Ecto neural progenitor cell (in vitro differentiated cells): ENCODE data around the gene AK4.

ENCODE experiments used
- DNase-seq: peaks from one replicate; pipeline ENCODE4 v3.0.0-alpha.2; 2018; ENCODE audit warnings: low spot score

Gene AK4

DNA sequence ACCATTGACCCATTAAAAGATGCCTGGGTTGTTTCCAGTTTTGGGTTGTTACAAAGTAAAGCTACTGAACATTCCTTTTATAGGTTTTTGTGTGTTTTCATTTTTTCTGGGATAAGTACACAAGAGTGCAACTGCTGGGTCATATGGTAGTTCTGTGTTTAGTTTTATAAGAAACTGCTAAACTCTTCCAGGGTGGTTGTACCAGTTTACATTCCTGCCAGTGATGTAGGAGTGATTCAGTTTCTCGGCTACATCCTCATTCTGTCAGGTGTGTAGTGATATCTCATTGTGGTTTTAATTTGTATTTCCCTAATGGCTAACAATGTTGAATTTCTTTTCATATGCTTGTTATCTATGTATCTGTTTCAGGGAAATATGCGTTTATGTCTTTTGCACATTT, 102.8 kb downstream of the AK4 start:
- no peak for DNase-seq

DNA sequence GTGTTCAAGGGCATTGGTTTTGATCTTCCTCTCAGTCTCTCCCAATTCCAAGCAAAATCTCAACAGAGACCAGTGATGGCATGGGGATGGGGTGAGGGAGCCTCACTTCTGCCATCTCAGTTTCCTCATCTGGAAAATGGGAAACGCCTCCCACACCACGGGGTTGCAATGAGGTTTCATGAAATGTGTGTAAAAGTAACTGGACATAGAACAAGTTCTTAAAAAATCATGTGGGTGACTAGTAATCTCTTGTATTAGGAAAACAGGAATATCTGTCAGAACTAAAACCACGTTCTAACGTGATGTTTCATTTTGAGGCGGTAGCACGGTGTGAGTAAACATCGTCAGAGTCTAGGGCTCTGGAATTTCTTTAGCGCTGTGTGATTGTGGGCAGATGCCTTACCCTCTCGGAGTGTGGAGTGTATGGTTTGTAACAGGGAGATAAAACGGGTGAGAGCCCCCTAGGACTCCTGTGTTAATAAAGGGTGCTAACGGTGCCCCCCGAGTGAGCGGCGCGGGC, 105.9 kb downstream of the AK4 start:
- DNase-seq = no peak

DNA sequence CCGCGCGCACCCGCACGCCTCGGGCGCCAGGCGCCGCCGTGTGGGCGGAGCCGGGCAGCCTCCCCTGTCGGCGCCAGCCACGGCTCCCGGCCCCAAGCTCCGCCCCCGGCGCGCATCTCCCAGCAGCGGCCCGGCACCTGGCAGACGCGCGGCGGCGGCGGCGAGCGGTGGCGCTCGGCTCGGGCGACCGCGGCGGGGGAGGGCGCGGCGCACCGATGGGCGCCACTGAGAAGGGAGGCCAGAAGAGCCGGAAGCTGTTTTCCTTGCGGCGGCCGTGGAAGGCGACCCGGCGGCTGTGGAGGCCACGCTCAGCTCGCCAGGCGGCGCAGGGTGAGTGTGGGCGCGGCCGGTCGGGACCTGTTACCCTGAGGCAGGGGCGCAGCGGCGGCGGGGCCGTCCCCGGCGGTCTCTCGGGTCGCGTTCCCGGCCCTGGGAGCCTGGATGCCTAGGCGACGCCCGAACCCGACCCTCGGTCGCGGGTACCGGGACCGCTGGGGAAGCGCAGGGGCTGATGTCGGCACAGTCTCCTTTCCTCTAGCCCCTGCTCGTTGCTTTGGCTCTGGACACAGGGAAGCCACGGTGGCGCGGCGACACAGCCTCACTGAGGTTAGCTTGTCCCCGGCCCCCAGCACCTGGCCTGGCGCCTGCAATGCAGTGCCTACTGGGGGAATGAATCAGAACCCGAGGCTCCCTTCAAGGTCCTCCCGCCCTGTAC, 106.5 kb downstream of the AK4 start:
- DNase-seq = peak; percentile 86

DNA sequence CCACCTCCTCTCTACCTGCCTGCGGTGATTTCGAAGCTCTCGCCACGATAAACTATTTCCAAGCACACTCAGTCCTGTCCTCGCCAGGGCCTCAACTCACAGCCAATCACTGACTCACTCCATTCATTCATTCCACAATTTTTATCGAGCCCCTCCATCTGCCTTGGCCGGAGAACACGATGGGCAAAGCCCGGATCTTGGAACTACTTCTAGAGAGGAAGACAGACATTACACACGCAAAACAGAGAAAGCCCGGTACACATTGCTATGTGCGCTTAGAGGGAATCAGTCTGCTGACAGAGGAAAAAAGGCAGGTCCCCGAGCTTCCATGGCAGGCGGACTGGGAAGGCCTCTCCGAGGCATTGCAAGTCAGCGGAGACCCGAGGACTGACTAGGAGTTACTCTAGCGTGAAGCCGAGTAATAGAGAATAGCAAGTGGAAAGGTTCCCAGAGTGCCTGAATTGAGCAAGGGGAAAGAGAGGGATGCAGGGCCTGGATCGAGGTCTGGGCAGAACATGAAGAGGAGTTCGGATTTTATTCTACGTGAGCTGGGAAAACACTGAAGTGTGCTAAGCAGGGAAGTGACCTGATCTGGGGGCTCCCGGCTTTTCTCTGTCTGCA, 107.1 kb downstream of the AK4 start:
- DNase-seq = peak; percentile 62

DNA sequence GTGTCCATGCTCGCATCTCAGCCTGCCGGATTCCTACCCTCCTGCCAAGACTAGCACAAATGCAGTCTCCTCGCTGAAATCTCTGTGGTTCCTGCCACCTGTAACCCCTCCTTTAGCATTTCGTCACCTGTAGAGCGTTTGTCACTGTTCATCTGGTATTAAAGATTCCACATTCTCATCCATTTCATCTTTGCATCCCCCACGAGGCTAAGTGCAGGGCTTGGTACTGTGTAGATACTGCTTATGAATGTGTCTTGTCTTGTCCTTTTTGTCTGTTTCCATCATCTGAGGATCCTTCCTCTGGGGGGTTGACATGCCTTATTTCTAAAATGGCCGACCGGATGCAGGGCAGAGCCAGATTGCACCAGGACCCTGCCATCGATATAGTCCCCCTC, 107.7 kb downstream of the AK4 start:
- no peak for DNase-seq

DNA sequence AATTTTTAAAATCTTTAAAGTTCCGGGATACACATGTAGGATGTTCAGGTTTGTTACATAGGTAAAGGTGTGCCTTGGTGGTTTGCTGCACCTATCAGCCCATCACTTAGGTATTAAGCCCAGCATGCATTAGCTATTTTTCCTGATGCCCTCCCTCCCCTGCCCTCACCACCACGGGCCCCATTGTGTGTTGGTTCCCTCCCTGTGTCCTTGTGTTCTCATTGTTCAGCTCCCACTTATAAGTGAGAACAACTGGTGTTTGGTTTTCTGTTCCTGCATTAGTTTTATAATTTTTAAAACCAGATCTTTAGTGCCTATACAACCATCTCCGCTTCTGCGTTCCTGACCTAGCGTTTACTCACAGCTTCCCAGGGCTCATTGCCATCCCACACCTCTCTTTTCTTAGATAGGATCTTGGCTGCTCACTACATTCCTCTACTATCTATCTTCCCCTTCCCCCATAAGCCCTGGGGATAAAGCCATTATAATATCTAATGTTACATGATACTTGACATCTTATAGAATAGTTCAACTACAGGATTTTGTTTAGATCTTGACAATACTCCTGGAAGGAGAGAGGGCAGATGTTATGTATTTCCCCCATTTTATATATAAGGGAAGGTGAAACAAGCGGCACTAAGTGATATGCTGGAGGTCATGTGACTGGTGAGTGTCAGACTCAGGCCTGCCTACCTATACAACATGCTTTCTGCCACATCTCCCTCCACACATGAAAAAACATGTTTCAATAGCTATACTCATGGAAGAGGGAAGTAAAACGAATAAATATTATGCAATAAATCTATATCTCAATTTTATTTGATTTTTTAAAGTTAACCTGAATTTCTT, 109.1 kb downstream of the AK4 start:
- DNase-seq = no peak

DNA sequence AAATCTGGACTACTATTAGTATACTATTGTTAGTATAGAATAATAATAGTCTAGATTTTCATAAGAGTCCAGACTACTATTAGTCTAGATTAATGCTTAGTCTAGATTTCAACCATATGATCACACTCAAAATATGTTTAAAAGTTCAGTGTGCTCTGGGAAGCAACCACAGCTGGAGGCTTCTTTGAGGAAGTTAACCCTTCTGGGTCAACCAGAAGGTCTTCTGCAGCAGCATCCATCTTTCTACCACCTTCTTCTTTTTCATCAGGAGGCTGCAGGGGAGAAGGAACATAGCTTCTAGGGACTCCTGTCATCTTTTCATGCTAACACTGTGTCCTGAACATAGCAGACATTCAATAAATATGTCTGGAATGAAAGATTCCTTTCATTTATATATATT, 110.1 kb downstream of the AK4 start:
- no peak for DNase-seq

DNA sequence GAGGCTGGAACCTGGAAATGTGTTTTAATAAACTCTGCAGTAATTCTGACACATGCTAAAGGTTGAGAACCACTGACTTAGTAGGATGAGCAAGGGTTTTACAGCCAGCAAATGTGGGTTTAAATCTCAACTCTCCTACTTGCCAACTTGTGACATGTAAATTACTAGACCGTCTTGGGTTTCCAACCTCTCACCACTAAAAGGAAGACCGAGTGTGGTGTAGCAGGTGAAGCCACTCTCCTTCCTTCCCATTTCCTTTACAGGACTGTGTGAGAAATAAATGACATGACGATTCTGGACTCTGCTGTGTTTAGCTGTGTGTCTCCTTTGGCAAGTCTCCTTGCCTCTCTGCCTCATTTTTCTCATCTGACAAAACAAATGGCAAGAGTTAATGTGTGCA, 111.8 kb downstream of the AK4 start:
- DNase-seq = no peak

DNA sequence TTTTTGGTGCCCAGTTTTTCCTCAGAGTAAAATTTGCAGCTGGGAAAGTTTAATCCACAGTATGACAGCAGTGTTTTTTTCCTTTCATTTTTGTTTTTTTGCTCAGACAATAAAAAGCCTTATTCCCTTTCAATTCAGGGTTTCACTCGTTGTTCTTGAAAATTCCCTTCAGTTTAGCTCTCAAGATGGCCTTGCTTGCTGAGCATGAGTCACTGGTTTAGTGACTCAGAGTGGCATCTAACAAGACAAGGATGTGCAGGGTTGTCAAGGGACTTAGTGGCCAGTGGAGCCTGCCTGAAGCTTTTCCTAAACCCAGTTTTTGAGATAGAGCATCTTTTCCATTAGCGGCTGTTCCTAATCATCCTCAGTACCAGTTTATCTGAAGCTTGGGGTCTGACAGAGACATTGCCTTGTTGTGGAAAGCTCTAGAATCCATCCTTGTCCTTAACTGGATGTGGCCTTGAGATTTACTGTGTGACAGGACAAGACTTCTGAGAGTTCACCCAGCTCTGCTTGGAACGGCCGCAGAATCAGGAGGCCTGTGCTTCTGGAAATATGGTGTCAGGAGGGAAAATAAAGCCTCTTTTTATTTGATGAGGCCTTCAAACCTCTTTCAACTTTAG, 113.0 kb downstream of the AK4 start:
- DNase-seq = no peak

DNA sequence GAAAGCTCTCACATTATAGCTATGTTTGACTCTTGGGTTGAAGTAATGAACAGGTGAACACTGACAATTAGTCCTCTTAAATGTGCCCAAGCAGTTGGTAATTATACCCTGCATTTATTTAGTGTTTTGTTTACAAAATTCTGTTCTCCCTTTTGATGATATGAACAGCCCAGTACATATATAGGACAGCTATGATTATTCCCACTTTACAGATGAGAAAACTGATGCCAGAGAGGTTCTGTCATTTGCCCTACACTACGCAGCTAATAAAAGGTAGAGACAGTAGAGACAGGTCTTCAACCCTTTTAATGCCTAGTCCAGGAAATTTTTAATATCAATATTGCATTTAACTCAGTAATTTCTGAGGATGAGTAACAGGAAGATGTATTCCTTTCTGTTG, 115.3 kb downstream of the AK4 start:
- no peak for DNase-seq

DNA sequence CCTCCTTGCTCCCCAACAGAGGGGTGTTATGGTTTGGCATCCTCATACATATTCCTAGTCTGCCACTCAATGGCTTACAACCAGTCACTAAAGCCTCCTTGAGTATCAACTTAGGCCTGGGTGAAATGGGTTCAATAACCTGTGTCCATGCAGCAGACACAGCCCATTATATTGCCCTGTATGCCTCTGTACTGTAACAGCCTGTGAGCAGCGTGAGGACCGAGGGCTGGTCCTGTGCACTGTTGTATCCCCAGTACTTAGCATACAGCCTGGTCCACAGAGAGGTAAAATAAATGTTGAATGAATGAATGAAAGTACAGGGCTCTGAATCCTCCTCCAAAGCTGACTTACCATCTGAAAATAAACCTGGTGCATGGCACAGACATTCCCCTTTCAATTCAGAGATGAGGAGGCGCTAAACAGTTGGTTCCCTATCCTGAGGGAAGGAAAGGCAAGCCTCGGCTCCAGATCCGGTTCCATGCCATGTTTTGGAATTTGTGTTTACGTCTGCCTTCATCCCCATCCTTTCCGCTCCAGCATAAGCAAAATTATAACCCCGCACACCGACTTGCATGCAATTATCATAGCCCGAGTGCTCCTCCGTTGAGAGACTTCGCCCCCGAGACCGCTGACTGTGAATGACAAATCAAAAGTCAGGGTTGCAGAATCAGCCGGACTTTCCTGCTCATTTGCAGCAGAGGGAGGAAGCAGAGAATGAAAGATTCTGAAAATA, 116.4 kb downstream of the AK4 start:
- DNase-seq = no peak

DNA sequence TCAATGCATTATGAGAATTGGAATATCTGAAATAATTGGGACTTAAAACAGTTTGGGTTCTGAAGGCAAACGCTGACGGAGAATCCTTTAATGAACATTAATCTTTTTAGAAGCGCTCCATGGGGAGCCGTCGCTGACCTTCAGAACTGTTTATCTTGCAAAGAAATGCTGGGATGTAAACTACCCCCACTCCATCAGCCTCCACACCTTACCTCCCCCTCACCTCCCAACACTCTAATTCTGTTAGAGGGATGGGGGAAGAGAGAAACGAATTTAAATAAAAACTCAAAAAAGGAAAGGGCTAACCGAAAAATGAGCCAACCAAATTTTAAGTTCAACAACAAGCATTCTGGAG, 117.3 kb downstream of the AK4 start:
- DNase-seq = no peak

DNA sequence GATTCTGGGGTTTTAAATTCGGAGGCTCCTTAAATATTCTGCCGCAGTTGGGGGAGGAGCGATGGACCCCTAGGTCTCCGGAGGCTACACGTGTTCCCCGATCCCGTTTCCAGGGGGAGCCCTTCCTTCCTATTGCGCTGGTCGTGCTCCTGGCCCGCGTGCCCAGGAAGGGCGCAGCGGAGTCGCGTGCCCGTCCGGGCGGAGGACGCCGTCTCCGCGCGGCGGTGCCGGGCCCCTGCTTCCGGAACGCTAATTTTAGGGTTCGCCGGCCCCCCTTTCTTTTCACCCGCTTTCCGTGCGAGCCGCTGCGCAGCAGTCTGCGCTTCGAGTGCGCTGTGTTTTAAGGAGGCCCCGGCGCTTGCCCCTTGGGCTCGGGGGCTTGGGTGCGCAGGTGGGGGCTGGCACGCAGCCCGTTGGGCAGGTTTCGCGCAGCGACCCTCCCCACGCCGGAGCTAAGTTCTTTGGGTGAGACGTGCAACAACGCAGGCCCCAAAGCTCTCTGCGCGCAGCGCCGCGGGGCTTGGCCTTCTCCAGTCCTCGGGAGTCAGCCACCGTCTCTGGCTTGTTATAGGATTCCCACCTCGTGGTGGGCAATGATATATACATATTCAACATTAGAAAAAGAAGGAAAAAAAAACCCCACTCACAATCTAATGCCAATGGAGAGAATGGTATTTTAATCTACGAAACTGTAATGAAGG, 117.8 kb downstream of the AK4 start:
- peak; percentile 72 for DNase-seq

DNA sequence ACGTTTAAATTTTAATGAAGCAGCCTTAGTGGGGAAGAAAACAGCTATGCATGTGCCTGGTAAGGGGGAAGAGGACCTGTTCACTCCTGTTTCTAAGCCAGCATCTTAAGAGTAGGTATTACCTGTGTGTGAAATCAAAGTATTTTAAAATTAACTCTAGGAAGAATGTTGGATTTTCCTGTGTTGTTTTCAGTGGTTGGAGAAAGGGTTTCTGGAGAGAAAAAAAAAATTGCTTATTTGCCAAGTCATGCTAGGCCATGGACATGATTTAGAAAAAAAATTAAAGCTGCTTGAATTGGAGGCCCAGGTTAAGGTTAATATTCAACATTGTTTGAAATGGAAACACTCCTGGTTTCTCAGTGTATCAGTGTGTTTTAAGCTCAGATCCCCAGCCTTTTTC, 118.5 kb downstream of the AK4 start:
- DNase-seq = no peak

DNA sequence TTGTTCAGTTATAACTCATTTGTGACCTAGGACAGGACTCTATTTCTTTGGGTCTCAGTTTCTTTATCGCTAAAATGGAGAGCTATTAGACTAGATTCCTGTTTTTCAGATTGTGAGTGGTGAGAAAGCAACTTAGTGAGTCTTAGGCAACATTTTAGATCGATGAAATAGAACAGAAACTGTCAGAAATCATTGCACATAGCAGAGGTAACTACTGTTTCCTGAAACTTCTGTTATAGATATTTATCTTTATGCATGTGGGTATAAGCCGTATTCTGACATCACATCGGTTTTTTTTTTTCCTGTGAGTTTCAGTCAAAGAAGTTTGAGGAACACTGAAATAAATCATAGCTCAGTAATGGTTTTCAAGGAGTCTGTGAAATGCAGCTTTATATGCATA, 119.3 kb downstream of the AK4 start:
- no peak for DNase-seq

DNA sequence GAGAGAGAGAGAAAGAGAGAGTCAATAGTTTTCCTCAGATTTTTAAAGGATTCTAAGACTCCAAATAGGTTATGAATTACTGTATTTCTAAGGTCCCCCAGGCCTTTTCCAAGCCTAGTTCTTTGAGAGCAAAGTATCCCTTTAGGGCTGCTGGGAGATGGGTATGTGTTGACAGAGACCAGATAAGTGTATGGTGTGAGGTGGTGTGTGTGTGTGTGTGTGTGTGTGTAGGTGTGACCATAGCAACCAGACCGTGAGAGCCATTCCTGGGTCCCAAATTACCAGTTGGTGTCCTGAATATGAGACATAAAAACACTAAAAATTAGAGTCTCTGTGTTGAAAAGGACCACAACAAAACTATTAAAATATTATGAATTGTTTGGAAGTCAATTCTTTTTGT, 119.7 kb downstream of the AK4 start:
- DNase-seq = no peak

DNA sequence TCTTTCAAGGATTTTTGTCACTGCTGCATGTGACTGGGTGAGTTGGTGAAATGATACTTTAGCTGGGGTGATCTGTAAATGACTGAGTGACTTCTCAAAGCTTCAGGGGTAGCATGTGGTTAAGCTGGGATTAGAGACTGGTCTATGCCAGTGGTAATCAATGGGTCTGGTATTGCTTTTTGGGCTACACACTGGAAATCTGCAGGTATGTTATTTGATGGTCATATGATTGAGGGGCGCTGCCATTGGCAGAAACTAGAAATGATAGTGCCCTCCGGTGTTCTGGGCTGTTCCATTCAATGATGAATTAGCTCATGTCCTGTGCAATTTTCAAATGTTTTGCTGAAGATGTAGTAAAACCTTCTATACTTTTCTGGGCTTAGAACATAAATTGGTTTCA, 121.6 kb downstream of the AK4 start:
- no peak for DNase-seq

DNA sequence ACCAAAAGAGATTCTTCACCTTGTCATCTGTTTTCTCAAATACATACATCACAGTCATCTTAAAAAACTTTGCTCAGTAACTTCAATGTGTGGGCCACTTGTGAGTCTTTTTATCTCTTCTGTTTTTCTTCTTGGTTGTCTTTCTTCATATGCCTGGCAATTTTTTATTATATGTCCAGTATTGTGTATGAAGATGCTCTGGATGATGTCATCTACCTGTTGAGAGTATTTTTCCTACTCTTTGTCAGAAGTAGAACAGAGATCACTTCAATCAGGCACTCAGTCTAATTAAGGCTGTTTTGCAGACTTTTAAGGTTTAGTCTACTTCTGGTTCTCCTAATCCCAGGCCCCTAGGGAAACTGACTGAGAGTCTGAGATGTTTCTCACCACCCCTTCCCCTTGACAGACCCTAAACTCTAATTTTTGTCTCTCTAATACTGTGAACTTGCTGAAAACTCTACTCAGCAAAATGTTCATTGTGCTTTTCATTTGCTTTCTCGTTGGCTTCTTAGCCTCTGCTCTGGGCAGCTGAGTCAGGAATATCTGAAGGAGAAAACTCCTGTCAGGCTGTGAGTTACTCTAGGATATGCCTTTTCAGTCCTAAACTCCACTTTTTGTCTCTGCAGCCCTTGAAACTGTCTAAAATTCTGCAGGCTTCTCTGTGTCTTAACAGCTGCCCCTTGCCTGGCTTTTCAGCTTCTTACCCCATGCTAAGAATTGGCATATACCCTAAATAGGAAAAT, 128.4 kb downstream of the AK4 start:
- DNase-seq = no peak

DNA sequence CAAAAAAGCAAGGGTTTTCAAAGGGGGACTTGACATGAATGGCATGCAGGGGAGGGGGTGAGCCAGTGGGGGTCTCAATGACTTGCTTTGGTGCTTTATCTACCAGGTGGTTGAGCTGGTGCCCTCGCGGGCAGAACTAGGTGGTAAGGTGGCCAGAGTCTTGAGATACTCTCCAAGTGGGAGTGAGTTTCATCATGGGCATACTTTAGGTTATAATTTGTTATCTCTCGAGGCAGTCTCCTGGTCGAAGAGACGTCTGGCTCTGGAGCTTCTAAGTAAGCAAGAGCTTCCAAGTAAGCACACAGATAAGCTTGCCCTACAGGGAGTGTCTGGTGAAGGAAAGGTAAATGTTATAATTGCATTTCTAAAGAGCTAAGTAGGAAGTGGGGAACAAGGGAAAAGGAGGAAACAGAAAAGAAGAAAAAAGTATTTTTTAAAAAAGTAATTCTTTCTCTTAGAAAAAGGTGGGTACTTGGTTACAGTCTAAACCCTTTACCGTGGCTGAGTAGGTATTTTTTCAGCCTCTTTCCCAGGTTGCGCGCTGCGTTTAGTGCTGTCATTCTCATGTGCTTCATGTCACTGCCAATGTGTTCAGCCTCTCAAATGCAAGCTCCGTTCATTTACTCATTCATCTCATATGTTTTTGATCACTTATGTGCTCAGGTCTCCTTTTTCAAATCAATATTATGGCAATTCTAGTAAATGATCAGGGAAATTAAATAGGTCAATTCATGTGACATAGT, 129.8 kb downstream of the AK4 start:
- no peak for DNase-seq
